HG02840 (cell line): ENCODE results near the gene TRPV4.

ENCODE experiments used
- ATAC-seq: cut with Tn5 transposase; IDR thresholded peaks from one replicate; pipeline ENCODE4 v1.9.1; 2021; ENCODE audit warnings: mild to moderate bottlenecking, moderate library complexity, moderate number of reproducible peaks; ENCODE audit not compliant: unreplicated experiment, low FRiP score

TRPV4 gene

DNA sequence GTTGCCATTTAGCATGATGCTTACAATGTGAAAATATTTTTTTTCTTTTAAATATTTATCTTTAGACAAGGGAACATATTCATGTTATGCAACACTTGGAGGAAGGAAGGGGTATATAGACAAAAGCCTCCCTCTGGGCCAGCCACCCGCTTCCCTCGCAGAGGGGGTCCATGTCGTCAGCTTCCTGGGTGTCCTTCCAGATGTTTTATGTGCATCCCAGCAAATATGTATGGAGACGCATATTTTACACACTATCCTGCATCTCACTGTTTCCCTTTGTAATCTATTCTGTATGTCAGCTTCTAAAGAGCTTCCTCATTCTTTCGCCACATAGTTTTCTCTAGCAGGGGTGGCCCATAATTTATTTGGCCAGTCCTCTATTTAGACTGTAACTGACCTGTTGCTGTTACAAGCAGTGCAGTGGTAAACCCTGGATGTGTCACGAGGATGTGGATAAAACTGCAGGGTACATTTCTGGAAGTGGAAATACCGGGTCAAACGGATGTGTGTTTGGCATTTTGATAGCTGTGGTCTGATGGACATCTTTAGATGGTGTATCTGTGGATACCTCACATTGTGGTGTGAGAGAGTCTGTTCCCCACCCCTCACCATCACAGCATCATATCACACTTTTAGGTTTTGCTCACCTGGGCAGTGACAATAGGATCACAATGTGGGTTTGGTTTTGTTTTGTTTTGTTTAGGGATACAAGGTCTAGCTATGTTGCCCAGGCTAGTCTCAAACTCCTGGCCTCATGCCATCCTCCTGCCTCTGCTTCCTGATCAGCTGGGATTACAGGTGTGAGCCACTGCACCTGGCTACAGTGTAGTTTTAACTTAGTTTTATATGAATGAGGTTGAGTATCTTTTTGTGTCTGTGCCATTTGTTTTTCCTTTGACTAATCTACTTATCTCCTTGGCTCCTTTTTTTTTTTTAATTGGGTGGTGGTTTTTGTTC is 87.9 kb downstream of the TRPV4 start:
- no peak for ATAC-seq

DNA sequence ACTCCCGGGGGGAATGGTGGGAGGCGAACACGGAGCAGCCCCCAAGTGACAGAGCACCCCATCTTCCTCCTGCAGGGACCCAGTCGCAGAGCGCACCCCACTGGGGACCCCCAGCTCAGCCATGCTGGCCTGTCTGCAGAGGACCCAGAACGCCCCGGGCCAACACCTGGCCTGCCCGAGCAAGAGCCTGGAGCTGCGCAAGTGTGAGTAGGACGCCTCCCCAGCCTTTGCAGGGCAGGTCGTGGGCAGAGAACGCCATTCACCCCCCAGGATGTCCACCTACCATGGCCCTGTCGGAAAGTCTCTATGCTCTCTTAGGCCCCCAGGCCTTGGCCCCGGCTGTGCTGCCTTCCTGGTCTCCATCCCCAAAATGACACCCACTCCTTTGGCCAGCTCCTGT is 89.2 kb downstream of the TRPV4 start:
- no peak for ATAC-seq

DNA sequence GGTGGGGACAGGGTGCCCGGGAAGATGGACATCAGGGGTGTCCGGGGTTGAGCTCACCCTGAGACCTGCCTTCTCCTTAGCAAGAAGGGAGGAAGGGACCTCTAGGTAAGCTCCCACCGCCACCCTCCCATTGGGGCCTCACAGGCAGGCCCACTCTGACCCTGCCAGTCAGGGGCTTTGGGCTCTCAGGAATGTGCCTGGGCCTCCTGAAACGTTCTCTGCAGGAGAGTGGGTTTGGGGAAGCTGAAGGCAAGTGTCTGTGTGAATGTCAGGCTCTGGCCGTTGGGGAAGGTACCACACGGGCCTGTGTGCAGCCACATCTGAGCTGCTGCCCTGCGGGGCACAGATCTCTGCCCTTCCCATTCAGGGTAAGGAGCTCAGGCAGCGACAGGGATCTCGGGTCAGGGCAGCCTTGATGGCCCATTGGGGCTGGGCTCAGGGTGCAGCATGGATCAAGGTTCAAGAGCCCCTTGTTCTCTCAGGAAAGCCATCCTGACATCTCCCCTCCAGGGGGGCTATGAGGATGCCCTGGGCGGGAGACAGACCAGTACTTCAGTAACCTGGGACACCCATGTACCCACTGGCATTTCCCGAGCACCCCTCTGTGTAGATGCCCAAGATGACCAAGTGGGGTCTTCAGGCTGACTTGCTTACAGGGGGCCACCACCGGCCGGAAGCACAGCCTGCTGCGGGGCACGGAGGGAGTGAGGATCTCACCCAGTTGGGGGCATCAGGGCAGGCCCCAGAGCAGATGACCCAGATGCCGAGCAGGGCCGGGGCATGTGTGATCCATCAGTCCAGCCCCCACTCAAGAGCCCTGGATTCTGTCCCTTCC is 89.9 kb downstream of the TRPV4 start:
- no peak for ATAC-seq

DNA sequence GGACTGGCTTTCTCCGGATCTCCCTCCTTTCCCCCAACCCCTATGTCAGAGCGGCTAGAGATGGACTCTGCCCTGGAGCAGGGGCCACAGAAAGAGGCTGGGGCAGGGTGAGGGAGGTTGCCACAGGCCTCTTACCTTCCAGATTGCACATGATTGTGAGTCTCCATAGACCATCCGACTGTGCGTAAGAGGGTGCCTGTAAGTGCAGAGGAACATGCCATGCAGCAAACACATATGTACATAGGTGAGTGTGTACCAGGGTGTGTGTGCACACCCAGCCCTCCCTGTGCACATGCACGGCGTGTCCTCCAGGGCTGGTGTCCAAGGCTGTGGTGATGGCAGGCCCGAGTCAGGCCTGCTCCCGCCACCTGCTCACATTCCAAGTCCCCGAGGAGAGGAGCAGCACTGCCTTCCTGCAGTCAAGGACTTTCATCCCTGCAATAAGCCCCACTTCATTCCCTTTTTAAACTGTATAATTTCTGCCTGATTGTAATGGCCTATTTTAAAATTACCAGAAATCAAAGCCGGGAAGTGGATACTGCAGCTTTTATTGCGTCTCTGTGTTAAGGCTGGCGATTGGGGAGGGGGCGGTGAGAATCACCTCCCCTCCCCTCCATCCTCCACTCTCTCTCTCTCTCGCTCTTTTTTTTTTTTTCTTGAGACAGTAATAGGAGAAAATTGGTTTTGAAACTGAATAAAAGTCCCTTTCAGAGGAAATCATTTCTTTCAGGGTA is 91.1 kb downstream of the TRPV4 start:
- no peak for ATAC-seq

DNA sequence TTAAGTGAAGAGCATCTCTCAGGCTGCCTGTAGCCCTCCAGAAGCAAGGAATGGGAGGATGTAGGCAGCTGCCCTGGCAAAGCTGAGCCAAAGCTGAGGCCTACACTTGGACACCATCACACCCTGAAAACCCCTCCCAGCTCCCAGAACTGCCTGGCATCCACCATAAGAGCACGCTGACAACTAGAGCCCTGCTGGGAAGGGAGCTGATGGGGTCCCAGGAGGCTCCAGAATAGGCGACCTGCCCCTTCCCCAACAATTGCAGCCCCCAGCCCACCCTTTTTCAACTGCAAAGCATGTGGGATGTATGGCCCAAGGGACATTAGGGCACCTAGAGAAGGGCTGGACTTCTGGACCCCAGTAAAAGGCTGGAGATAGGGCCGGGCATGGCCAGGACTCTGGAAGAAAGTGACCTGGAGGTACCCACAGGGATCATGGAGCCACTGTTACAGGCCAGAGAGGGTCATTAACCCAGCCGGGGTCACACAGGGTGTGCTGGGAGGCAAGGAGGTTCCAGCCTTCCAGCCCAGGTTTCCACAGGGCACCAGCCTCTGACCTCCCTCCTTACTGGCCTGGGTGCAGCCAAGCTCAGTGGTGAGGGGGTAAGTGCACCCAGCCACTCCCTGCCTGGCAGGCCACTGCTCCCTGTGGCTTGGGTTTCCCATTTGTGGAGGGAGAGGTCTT is 91.8 kb downstream of the TRPV4 start:
- no peak for ATAC-seq

DNA sequence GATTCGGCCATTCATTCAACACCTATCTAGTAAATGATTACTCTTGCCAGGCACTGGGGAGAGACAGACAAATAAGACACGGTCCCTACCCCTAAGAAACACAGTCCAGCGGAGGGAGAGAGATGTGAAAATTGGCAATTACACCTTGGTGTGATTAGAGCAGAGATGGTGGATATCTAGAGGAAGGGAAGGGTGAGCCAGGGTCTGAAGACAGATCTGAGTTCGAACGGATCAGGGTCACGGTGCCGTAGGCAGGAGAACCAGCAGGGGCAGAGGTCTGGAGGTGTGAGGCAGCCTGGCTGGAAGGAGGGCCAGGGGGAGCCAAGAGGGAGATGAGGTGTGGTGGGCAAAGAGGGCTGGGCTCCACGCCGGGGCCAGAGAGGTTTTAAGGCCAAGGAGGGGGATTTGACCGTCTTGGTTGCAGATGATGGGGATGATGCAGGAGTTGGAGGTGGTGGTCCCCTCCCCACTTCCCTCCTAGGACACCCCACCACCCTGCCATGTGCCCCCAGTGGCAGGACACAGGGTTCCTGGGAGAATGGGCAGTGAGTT is 92.4 kb downstream of the TRPV4 start:
- ATAC-seq: no peak

DNA sequence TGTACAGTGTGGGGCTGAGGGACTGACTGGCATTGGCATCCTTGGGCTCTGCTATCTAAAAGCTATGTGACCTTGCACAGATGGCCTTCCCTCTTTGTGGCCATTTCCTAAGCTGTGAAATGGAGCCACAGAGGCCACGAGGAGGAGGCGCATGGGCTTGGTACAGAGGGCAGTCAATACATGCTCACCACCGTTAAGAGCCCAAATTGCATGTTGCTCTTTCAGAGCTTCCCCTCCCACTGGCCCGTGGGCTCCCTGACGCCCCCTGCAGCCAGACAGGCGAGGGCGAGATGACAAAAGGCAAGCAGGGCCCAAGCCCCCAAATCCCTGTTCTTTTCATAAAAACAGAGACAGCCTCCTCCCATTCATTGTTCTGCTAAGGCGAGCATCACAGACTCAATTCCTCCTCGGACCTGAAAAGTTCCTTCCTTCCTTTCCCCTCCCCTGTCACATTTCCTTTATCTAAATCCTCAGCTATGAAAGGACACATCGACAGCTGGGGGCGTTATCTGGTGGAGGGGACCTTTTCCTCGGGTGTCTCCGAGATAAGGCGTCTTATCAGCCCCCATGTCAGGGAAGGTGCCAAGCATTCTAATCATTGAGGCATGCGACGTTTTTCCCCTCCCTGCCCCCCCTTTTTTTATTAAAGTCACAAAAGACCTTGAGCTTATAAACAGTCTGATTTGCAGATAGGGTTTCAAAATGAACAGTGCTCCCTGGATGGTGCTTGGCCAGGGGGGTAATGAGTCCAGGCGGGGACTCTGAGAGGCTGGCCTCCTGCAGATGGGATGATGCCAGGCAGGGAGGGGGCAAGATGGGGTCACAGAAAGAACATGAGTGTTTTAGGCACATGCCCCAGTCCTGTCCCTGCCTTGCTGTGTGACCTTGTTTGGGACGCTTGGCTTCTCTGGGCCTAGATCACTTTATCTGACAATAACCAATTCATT is 93.2 kb downstream of the TRPV4 start:
- ATAC-seq: no peak

DNA sequence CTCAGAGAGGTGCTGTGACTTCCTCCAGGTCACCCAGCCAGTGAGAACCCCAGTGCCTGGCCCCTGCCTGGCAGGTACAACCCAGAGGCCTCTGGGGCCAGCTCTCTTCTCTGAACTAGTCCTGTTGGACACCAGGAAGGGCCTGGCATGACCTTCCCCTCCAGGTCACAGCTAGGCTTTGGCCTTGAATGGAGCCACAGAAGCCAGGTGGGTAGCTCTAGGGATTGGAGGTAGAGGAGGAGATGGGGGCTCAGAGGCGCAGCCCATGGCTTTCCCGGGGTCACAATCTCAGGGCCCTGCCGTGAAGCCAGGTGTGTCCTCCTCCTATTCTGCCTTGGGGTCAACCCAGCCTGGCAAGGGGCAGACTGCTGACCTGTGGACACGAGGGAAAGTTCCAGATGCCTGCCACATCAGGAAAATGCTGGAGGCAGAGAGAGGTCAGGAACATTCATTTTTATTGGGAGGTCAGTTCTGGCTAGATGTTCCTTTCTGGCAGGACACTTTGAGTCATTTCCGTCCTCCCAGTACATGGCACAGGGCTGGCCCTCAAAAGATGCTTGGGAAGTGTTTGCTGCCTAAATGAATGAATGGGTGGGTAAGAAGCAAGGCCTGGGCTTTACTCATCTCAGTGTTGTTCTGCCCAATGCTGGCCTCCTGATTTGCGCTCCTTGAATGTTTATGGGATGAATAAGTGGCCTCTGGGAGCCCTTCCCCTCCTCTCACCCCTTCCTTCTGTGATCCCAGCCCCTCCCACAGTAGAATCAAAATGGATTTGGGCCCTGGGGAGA is 94.1 kb downstream of the TRPV4 start:
- no peak for ATAC-seq

DNA sequence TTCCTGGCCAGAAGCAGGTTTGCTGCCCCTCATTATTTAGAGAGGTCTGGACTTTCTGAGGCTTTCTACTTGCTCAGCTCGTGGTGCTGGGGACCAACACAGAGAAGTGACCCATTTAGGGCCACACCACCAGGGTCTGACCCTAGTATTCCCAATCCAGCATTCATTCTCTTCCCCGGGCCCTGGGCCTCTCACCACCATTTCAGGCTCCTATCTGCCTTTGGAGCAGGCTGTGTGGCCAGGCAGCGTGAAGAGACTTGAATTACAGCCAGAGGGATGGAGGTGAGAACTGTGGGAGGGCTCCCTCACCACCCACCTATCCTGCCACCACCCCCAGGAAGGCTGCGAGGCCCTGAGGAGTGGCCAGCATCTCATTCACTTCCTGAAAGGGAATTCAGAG is 95.0 kb downstream of the TRPV4 start:
- no peak for ATAC-seq

DNA sequence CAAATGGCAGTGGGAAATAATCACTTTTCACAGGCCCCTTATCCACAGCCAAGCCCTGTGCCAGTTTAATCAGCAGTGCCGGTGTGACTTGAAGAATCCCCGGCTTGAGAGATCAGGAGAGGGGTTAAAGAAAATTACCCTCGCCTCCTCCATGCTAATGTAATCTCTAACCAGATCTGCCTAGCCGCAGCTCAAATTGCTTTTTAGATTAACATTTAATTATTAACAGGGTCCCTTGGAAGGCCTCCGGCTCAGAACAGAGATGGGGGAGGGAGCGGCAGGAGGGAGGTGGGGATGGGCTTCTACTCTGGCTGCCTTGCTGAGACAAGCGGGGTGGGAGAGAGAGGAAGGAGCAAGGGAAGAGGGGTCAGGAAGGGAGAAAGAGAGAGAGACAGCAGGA is 95.6 kb downstream of the TRPV4 start:
- ATAC-seq: no peak

DNA sequence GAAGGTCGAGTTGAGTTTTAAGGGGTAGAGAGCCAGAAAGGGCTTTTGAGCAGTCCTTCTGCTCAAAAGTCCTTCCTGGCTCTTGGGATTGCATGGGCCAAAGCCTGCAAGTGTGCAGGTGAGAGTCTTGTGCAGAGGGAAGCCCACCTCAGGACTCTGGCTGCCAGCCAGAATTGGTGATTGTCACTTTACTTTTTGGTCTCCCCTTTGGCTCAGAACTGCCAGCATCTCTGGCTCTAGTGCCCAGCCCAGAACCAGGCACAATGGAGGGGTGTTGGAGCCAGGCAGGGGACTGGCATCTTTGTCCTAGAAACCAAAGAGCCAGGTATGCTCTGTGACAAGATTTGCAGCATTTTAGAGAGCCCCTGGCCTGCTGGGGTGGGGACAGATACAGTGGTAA is 96.1 kb downstream of the TRPV4 start:
- ATAC-seq: no peak

DNA sequence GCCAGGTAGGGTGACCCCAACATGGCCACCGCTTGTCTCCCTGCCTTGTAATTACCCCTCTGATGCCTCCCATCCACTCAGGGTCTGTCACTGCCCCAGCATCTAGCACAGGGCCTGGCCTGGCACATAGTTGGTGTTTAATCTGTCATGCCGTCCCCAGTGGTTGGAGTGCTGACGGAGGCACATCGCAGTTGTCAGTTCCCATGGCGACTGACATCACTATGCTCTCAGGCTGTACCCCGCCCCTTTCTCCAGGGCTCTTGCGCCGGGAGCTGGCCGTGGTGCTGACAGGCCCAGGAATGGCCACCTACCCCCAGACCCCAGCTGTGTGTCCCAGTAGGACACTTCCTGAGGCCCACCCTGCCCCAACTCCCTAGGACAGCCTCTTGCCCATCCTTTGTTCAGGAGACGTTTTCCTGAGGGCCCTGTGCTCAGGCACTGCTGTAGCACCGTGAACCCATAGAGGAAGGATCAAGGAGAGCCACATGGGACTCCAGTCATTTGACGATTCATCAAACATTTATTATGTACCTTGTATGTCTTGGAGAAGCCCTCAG is 96.6 kb downstream of the TRPV4 start:
- ATAC-seq: no peak

DNA sequence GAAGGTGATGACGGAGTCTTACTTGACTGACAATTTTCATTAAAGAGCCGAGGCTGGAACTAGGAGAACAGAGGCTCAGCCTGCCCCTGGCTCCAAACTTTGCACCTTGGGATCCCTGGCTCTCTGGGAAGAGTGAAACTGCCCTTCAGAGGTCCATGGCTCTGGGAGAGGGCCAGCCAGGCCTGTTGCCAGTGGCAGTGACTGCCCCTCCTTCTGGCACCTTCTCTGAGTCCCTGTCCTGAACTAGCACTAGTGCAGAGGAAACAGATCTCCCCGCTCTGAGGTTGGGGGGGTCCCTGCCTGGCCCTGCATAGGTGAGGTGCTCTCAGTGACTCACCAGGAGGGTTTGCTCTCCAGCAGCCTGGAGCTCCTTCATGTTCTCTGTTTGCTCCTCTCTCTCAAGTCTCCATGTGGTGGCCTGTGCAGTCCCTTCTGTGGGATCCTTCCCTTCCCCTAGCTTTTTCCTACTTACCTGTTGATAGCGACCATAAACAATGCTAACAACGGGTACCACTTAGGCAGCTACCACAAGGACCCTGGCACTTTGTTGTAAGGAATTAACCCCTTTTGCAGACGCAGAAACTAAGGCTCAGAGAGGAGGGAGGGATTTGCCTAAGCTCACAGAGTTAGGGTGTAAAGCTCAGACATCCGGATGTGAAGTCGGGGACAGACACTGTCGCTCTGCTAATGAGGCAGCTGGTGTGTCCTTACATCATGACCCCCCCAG is 97.2 kb downstream of the TRPV4 start:
- ATAC-seq: no peak

DNA sequence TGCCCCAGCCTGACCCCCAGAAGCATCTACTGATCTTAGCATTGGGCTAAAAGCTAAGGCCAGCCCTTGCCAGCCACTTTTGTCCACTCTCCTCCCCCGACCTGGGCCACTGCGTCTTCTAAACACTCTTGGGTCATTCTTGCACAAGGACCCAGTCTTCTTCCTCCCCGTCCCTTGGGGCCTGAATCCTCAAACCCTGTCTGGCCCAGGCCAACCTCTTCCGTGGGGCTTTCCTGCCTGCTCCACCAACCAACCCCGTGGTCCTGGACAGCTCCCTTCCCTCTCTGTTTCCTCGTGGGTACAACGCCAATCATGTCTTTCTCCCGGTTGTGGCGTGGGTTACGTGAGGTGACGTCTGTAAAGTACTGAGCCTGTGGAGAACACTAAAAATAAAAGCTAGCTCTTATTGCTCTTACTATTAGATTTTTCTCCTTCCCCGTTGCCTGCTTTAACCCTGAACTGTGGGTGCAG is 98.1 kb downstream of the TRPV4 start:
- no peak for ATAC-seq

DNA sequence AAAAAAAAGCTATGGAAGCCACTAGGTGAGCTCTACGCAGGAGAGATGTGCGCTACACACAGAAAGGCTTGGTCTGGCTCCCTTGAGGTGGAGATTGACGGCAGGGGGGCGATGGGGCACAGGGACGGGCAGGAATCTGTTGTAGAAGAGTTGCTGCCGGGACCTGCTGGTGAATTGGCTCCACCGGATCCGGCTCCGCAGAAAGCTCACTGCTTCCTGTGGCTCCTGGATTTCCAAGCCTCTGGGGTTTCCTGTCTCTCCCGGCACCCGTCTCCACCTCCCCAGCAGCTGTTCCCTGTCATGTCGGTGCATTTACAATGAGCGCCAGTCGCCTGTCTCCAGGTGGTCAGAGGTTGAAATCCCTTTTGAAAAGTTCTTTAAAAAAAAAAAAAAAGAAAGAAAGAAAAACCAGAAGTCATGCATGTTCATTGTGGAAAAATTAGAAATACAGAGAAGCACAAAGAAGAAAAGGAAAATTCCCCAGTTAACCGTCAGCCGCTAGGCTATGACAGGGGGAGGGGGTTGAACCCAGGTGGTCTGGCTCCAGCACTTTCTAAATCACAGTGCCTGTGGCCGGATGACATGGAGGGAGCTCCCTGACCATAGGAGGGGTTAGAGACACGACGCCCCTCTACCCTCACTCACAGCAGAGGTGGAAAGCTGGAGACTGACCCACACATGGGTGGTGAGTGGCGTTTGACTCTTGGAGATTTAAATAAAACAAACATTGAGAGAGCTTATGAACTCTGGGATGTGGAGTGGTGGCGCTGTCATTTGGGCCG is 98.8 kb downstream of the TRPV4 start:
- no peak for ATAC-seq
